SH-SY5Y (cell line): Measurements from ENCODE around the gene ZMIZ1.

Experiments
- GATA2 ChIP-seq: IDR thresholded peaks from 2 replicates; pipeline ENCODE4 v1.6.1; 2011; ENCODE audit warnings: mild to moderate bottlenecking, low read depth, low read length
- GATA3 ChIP-seq: IDR thresholded peaks from 2 replicates; pipeline ENCODE4 v1.6.1; 2011; ENCODE audit warnings: low read depth, mild to moderate bottlenecking, low read length, moderate library complexity

GRCh38 chr10:79349766-79350406 is 281.1 kb downstream of the ZMIZ1 start:
- no peak for TF ChIP-seq GATA2
- TF ChIP-seq GATA3: no peak
